K562 (cell line): ENCODE results near the gene DIAPH3. TPM values are rescaled to one million over a fixed set of nuclear protein-coding genes. Genes with fewer than 3 reads are reported as not detected.
A peak's percentile ranks its signal among the peaks of the same experiment; 100 is the strongest.

Experiments
- ATAC-seq: fragments of 200-7000 bp; cut with Tn5 transposase; 3 replicates; pipeline ENCODE4 v1.9.1; 2020; ENCODE audit warnings: moderate library complexity
- BruUV-seq: library from RNA; stranded (reverse); fragments of 400-500 nt; replicated peaks from 2 replicates; lab custom pipeline; 2021; lab: Mats Ljungman, UMichigan
- CTCF ChIA-PET: fragments of 300-600 bp; formaldehyde crosslinking; extraction: SDS; loops from one replicate; lab custom pipeline; 2021; ENCODE audit warnings: low intra/inter-chr PET ratio; lab: Yijun Ruan, JAX
- POLR2A ChIA-PET: fragments of 300-600, 350-650 bp; sonication (Branson Sonifier 250); formaldehyde crosslinking; extraction: SDS; loops from one replicate; lab custom pipeline; 2021; ENCODE audit warnings: antibody characterized with exemption, inconsistent platforms; lab: Yijun Ruan, JAX
- DNase-seq, 4 experiments: peaks; one replicate each; pipeline versions ENCODE4 v3.0.0 to v3.0.0-alpha.2; 2011 to 2018; ENCODE audit warnings: low spot score in 3 of 4, mixed read lengths in 3 of 4; ENCODE audit errors: extremely low read depth in 1 of 4
- FAIRE-seq: peaks from 2 replicates; lab custom pipeline; 2011; peaks lifted over from hg19 to GRCh38; lab: Jason Lieb, UNC
- H2AFZ ChIP-seq: 2 replicates; pipeline ENCODE4 v1.6.0; 2011; ENCODE audit warnings: low read depth, low read length, control low read depth, inconsistent platforms
- H3K27ac ChIP-seq: fragments of 200-600 bp; 3 replicates; pipeline ENCODE4 v1.8.0; 2011; ENCODE audit warnings: low read depth, mild to moderate bottlenecking, control low read depth, inconsistent platforms, low read length, moderate library complexity, mixed read lengths; ENCODE audit errors: extremely low read depth
- H3K27me3 ChIP-seq, 2 experiments: fragments of 300-600 bp in 1 of 2; 2 replicates in 1 of 2; 3 replicates in 1 of 2; pipeline versions ENCODE4 v1.6.0 to v1.8.0; 2011; ENCODE audit warnings: inconsistent platforms in 2 of 2, low read length in 2 of 2, mild to moderate bottlenecking in 1 of 2, mixed read lengths in 1 of 2, moderate library complexity in 1 of 2; ENCODE audit not compliant: control insufficient read depth in 2 of 2, insufficient read depth in 2 of 2
- H3K36me3 ChIP-seq: fragments of 300-600 bp; 3 replicates; pipeline ENCODE4 v1.8.0; 2011; ENCODE audit warnings: mild to moderate bottlenecking, low read length, inconsistent platforms; ENCODE audit not compliant: control insufficient read depth, insufficient read depth
- H3K4me1 ChIP-seq, 2 experiments: fragments of 200-600 bp in 1 of 2; replicated peaks in 1 of 2; 2 replicates in 1 of 2; 3 replicates in 1 of 2; pipeline versions ENCODE4 v1.5.1 to v1.8.0; 2011; ENCODE audit warnings: inconsistent platforms in 2 of 2, low read length in 2 of 2, mild to moderate bottlenecking in 1 of 2, mixed read lengths in 1 of 2, moderate library complexity in 1 of 2; ENCODE audit not compliant: control insufficient read depth in 2 of 2, insufficient read depth in 2 of 2
- H3K4me2 ChIP-seq: 2 replicates; pipeline ENCODE4 v1.6.1; 2011; ENCODE audit warnings: low read length, control low read depth, inconsistent platforms, mixed read lengths; ENCODE audit not compliant: insufficient read depth
- H3K4me3 ChIP-seq: fragments of 200-600 bp; sonication (generic), shearing (Covaris generic); 2 replicates; pipeline ENCODE4 v1.5.1; 2016; ENCODE audit warnings: control low read depth, inconsistent platforms
- H3K79me2 ChIP-seq: fragments of 200-600 bp; 3 replicates; pipeline ENCODE4 v1.8.0; 2011; ENCODE audit warnings: low read length, inconsistent platforms; ENCODE audit not compliant: control insufficient read depth, insufficient read depth
- H3K9ac ChIP-seq, 2 experiments: 2 replicates each; pipeline versions ENCODE4 v1.6.0 to v1.6.1; 2011; ENCODE audit warnings: low read depth in 2 of 2, low read length in 2 of 2, control low read depth in 1 of 2, inconsistent platforms in 1 of 2, mild to moderate bottlenecking in 1 of 2, mixed read lengths in 1 of 2; ENCODE audit not compliant: insufficient read depth in 1 of 2
- H3K9me1 ChIP-seq: one replicate; pipeline ENCODE4 v1.6.0; 2011; ENCODE audit warnings: inconsistent platforms, mild to moderate bottlenecking, low read length, moderate library complexity; ENCODE audit not compliant: control insufficient read depth, insufficient read depth
- H3K9me3 ChIP-seq: replicated peaks from 2 replicates; pipeline ENCODE4 v1.5.1; 2011; ENCODE audit warnings: low read depth, low read length, inconsistent platforms; ENCODE audit not compliant: control insufficient read depth, insufficient read depth
- H4K20me1 ChIP-seq: replicated peaks from 2 replicates; pipeline ENCODE4 v1.6.1; 2011; ENCODE audit warnings: low read length, inconsistent platforms, mixed read lengths; ENCODE audit not compliant: control insufficient read depth, insufficient read depth
- CBFA2T2 ChIP-seq: fragments of 450-650 bp; conservative IDR thresholded peaks from 2 replicates; pipeline ENCODE4 v1.6.1; 2017; ENCODE audit warnings: mild to moderate bottlenecking
- CREBBP ChIP-seq: IDR thresholded peaks from one replicate; pipeline ENCODE4 v1.6.1; 2012; ENCODE audit warnings: low read depth, mild to moderate bottlenecking, control low read depth, inconsistent platforms, low read length
- EHMT2 ChIP-seq: fragments of 450-650 bp; IDR thresholded peaks from 2 replicates; pipeline ENCODE4 v1.6.1; 2018; ENCODE audit warnings: antibody characterized with exemption
- HCFC1 ChIP-seq: IDR thresholded peaks from 2 replicates; pipeline ENCODE4 v1.6.1; 2012; ENCODE audit warnings: low read depth, low read length, improper control_type of control experiment
- MED1 ChIP-seq: sonication (generic); formaldehyde crosslinking; IDR thresholded peaks from 2 replicates; pipeline ENCODE4 v1.8.1; 2023; ENCODE audit warnings: missing genetic modification reagents, borderline replicate concordance
- MEIS2 ChIP-seq: fragments of 450-650 bp; IDR thresholded peaks from 2 replicates; pipeline ENCODE4 v1.6.1; 2014; ENCODE audit warnings: mild to moderate bottlenecking; ENCODE audit not compliant: partially characterized antibody
- POLR2AphosphoS2 ChIP-seq: IDR thresholded peaks from 2 replicates; pipeline ENCODE4 v1.6.1; 2012; ENCODE audit warnings: low read length, improper control_type of control experiment
- SMARCA4 ChIP-seq: fragments of 450-650 bp; IDR thresholded peaks from 2 replicates; pipeline ENCODE4 v1.6.1; 2016
- SMARCE1 ChIP-seq: fragments of 450-650 bp; IDR thresholded peaks from 2 replicates; pipeline ENCODE4 v1.7.1; 2016; ENCODE audit warnings: mild to moderate bottlenecking
- TBL1XR1 ChIP-seq, 2 experiments: IDR thresholded peaks; 2 replicates each; pipeline ENCODE4 v1.6.1; 2012; ENCODE audit warnings: improper control_type of control experiment in 2 of 2, low read length in 2 of 2, mild to moderate bottlenecking in 1 of 2
- XRCC5 ChIP-seq: fragments of 200-400 bp; formaldehyde crosslinking; IDR thresholded peaks from 2 replicates; pipeline ENCODE4 v1.6.1; 2017; ENCODE audit warnings: low read depth, mild to moderate bottlenecking, low read length
- ZFP30 ChIP-seq: fragments of 250-450 bp; sonication (Bioruptor Pico); IDR thresholded peaks from 2 replicates; pipeline ENCODE4 v1.8.0; 2022; ENCODE audit warnings: moderate library complexity, mild to moderate bottlenecking, inconsistent platforms, borderline replicate concordance
- ZNF274 ChIP-seq: IDR thresholded peaks from 2 replicates; pipeline ENCODE4 v1.6.1; 2011; ENCODE audit warnings: low read depth, mild to moderate bottlenecking, low read length, moderate library complexity, borderline replicate concordance
- ZNF3 ChIP-seq: fragments of 250-450 bp; sonication (Bioruptor Pico); IDR thresholded peaks from 2 replicates; pipeline ENCODE4 v1.5.0; 2021; ENCODE audit warnings: mild to moderate bottlenecking, moderate library complexity
- WGBS: fragments of 100-300 bp; shearing (Covaris generic); methylation state at CpG from one replicate; pipeline ENCODE4 v1.1.6; 2016; ENCODE audit warnings: low coverage, mixed read lengths; ENCODE audit not compliant: insufficient coverage; ENCODE audit errors: missing lambda C conversion rate; 5-methylcytosine and 5-hydroxymethylcytosine counted together
- in situ Hi-C: fragments of 300-500 bp; cut with MboI; formaldehyde crosslinking; loops from 4 replicates; pipeline ENCODE4 v1.15.0; 2018; ENCODE audit warnings: inconsistent platforms, mixed read lengths
- intact Hi-C: fragments of 100-400 bp; cut with micrococcal nuclease; formaldehyde crosslinking; loops from 2 replicates; pipeline ENCODE4 v1.14.2; 2022
- polyA plus RNA-seq, 8 experiments: library from polyadenylated mRNA; depleted of rRNA in 4 of 8; stranded (reverse) in 5 of 8; unstranded in 3 of 8; fragments of >200 nt; fragmentation: Nextera tagmentation in 2 of 8; fragmentation: Illumina TruSeq in 1 of 8; extraction: Ambion mirVana in 2 of 8; extraction: Trizol in 1 of 8; gene quantifications; 2 replicates each; pipeline versions ENCODE4 v1.2.1 to v1.2.3, GENCODE V29; 2011 to 2014; ENCODE audit warnings: inconsistent platforms in 1 of 8, missing spikeins in 1 of 8
- total RNA-seq, 7 experiments: library from RNA; depleted of rRNA in 6 of 7; stranded (reverse); fragments of >200 nt in 6 of 7; fragmentation: Illumina TruSeq in 2 of 7; extraction: Trizol in 2 of 7; gene quantifications; 2 replicates each; pipeline versions ENCODE4 v1.2.1 to v1.2.3, GENCODE V29; 2011 to 2021; ENCODE audit warnings: low replicate concordance in 1 of 7
- TF ChIP-seq, protein P1 (sequence below): sonication (generic); formaldehyde crosslinking; IDR thresholded peaks from 2 replicates; pipeline ENCODE4 v1.8.1; 2022; ENCODE audit warnings: missing genetic modification reagents
- TF ChIP-seq, protein P2 (sequence below): IDR thresholded peaks from 2 replicates; pipeline ENCODE4 v1.6.1; 2011; ENCODE audit not compliant: insufficient read length; ENCODE audit errors: extremely low read depth
- TF ChIP-seq, protein P3 (sequence below): fragments of 450-650 bp; IDR thresholded peaks from 2 replicates; pipeline ENCODE4 v1.6.1; 2016
- TF ChIP-seq, protein P4 (sequence below), 2 experiments: fragments of 450-650 bp; IDR thresholded peaks; 2 replicates each; pipeline ENCODE4 v1.6.1; 2016

Gene DIAPH3
- total and polyA plus RNA-seq, 9 of the 15 experiments (the other 6 are each of a cell fraction or from before 2014, with no cell fraction given) = 9.0 to 18.7 (median 14.7) TPM

DNA sequence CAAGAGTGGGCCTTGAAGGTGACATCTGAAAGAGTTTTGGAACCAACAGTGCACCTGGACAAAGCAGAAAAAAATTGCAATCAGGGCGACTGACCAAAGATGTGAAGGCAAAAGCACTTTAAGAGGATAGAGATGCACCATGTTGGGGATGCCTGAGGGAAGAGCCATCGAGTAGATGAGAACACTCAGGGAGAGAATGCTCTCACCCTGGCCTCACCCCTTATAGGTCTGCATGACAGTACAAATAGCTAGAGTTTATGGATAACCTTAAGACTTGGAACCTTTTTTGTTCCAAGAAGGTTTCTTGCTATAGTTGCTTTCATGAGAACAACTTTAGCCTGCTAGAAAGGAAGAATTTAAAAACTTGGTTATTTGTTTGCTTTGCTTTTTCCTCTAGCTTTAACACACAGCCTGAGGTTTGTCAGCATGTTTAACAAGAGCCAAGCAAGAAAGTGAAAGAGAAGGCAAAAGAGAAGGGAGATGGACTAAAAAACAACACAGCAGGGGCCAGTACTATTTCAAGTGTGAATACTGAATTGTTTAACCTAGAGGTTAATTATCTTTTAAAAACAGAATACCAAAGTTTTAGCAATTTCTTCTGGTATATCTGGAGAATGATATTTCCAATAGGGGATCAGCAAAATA lies 418.9 kb downstream of the DIAPH3 start (continued):
- TF ChIP-seq, protein P1, sequence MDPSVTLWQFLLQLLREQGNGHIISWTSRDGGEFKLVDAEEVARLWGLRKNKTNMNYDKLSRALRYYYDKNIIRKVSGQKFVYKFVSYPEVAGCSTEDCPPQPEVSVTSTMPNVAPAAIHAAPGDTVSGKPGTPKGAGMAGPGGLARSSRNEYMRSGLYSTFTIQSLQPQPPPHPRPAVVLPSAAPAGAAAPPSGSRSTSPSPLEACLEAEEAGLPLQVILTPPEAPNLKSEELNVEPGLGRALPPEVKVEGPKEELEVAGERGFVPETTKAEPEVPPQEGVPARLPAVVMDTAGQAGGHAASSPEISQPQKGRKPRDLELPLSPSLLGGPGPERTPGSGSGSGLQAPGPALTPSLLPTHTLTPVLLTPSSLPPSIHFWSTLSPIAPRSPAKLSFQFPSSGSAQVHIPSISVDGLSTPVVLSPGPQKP (CRISPR knock-in tag) = no peak

DNA sequence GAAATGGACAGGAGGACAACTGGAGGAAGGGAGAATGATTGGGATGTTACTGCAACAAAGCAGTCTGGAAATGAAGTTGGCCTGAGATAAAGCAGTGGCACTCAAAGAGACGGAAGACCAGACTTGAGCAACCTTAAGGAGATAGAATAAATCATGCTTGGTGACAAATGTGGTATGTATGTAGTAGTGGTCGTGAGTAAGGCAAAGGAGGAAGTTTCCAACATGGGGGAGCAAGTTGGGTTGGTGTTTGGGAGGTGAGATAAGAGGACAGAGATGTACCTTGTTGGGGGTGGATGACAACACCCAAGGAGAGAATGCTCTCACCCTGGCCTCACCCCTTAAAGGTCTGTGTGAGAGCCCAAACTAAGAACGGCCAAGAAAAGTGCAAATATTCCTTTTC lies 420.5 kb downstream of the DIAPH3 start:
- Histone ChIP-seq H3K4me1 (peaks cover 0 to 4% of the 10 kb centered on the region in 2 experiments; a peak in 2 of 5 replicates), H3K79me2 (no peaks in the 10 kb centered on the region), H3K4me2 (no peak overlapping the region), H4K20me1 (no peaks in the 10 kb centered on the region), H2AFZ (no peak overlapping the region), H3K9me1 (no peaks in the 10 kb centered on the region), H3K27ac (no peak overlapping the region), H3K9me3 (no peaks in the 10 kb centered on the region), H3K4me3 (no peak overlapping the region), H3K36me3 (no peaks in the 10 kb centered on the region), H3K9ac (no peak overlapping the region), H3K27me3 (no peaks in the 10 kb centered on the region)
- CTCF ChIA-PET = no interaction called here
- intact Hi-C loops = no loop called here
- DNase-seq = peak in 2 of 4 experiments; percentile 14 to 50
- BruUV-seq = no TSS peak
- POLR2A ChIA-PET = no interaction called here
- FAIRE-seq = peak; percentile 65
- peak; percentile 59; the same call in 2 of the 3 replicates for ATAC-seq
- in situ Hi-C loops = no loop called here
- 0% methylated on average over 3 of the region's 3 CpGs for WGBS
- no peak for TF ChIP-seq ZFP30 (CRISPR knock-in tag)
- TF ChIP-seq CREBBP = no peak
- TF ChIP-seq TBL1XR1 (IDR thresholded peaks at IDR 0.05; ENCODE audit: low read length in 2 of 2) = no peak
- no peak for TF ChIP-seq ZNF3 (CRISPR knock-in tag)
- TF ChIP-seq, protein P2, sequence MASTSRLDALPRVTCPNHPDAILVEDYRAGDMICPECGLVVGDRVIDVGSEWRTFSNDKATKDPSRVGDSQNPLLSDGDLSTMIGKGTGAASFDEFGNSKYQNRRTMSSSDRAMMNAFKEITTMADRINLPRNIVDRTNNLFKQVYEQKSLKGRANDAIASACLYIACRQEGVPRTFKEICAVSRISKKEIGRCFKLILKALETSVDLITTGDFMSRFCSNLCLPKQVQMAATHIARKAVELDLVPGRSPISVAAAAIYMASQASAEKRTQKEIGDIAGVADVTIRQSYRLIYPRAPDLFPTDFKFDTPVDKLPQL = no peak
- no peak for TF ChIP-seq XRCC5
- no peak for TF ChIP-seq ZNF274
- no peak for TF ChIP-seq SMARCE1
- TF ChIP-seq POLR2AphosphoS2 = no peak
- no peak for TF ChIP-seq MED1 (CRISPR knock-in tag)
- peak; percentile 70; the same call in 1 of the 2 replicates for TF ChIP-seq EHMT2
- TF ChIP-seq SMARCA4 = 0 out of 2 replicates have a peak, but pooled peaks have one; percentile 13
- peak; percentile 77 for TF ChIP-seq MEIS2
- no peak for TF ChIP-seq HCFC1
- TF ChIP-seq, protein P3, sequence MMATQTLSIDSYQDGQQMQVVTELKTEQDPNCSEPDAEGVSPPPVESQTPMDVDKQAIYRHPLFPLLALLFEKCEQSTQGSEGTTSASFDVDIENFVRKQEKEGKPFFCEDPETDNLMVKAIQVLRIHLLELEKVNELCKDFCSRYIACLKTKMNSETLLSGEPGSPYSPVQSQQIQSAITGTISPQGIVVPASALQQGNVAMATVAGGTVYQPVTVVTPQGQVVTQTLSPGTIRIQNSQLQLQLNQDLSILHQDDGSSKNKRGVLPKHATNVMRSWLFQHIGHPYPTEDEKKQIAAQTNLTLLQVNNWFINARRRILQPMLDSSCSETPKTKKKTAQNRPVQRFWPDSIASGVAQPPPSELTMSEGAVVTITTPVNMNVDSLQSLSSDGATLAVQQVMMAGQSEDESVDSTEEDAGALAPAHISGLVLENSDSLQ = peak; percentile 65
- TF ChIP-seq CBFA2T2 = 0 out of 2 replicates have a peak, but pooled peaks have one; percentile 15
- TF ChIP-seq, protein P4, sequence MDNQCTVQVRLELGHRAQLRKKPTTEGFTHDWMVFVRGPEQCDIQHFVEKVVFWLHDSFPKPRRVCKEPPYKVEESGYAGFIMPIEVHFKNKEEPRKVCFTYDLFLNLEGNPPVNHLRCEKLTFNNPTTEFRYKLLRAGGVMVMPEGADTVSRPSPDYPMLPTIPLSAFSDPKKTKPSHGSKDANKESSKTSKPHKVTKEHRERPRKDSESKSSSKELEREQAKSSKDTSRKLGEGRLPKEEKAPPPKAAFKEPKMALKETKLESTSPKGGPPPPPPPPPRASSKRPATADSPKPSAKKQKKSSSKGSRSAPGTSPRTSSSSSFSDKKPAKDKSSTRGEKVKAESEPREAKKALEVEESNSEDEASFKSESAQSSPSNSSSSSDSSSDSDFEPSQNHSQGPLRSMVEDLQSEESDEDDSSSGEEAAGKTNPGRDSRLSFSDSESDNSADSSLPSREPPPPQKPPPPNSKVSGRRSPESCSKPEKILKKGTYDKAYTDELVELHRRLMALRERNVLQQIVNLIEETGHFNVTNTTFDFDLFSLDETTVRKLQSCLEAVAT (IDR thresholded peaks at IDR 0.05) = no peak
